ENCODE results near the gene ANKS1B.
A peak's percentile ranks its signal among the peaks of the same experiment; 100 is the strongest.

ANKS1B gene

DNA sequence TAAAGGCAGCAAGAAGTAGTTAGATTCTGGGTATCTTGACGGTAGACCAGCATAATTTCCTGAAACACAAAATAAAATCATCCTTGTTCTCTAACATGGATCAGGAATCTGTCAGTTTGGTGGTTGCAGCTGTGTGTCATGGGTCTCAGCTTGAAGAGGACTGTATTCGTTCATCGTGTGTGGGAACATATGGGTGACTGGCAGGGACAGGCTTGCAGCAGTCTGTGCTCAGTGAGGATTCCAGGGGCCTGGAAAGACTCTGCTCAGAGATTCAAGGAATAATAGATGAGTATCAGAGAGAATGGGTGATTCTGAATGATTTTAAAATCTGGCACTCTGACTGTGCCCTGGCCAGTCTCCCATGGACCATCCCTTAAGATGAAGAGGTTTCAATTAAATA is 918.0 kb downstream of the ANKS1B start:
- TF ChIP-seq CTCF (IDR thresholded peaks at IDR 0.05; ENCODE audit: low read depth, low read length, missing control alignments) = no peak
- Histone ChIP-seq H3K27me3 (replicated peaks) (no peaks in the 10 kb centered on the region), H3K36me3 (replicated peaks) (no peaks in the 10 kb centered on the region), H3K4me3 (ENCODE audit: low read depth, low read length) (no peak overlapping the region), H3K27ac (no peak overlapping the region)
- in situ Hi-C loops (cut with HindIII; ENCODE audit: low pct_ligation_motif_present, low sequenced_read_pairs) = no loop called here
- DNase-seq = no peak

DNA sequence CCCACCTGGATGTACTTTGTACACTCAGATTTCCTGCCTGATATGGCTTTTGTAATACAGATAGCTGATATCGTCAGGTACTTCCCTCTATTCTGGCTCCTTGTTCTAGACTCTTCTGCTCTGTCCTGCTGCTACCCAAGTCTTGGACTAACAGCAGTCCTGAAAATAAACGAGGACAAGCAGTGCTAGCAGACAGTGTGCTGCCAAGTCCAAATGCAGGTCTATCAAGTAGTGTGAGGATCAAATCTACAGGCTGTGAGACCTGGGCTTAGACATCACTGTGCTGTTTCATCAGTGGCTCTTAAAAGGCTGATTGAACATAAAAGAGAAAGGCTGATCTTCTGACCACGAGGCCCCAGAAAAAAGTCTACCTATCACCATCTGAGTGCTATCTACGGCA is 921.6 kb downstream of the ANKS1B start:
- Histone ChIP-seq H3K4me3 (ENCODE audit: low read depth, low read length) (no peak overlapping the region), H3K36me3 (replicated peaks) (no peaks in the 10 kb centered on the region), H3K27me3 (replicated peaks) (no peaks in the 10 kb centered on the region), H3K27ac (no peak overlapping the region)
- DNase-seq = no peak
- in situ Hi-C loops (cut with HindIII; ENCODE audit: low pct_ligation_motif_present, low sequenced_read_pairs) = no loop called here
- no peak for TF ChIP-seq CTCF (IDR thresholded peaks at IDR 0.05; ENCODE audit: low read depth, low read length, missing control alignments)

- in situ Hi-C loops (cut with HindIII; ENCODE audit: low pct_ligation_motif_present, low sequenced_read_pairs) = no loop called here
- Histone ChIP-seq H3K27me3 (replicated peaks) (no peaks in the 10 kb centered on the region), H3K36me3 (replicated peaks) (no peaks in the 10 kb centered on the region), H3K4me3 (ENCODE audit: low read depth, low read length) (no peak overlapping the region), H3K27ac (no peak overlapping the region)
- DNase-seq = peak; percentile 18
- TF ChIP-seq CTCF (IDR thresholded peaks at IDR 0.05; ENCODE audit: low read depth, low read length, missing control alignments) = no peak
These were observed 924.8 kb downstream of the ANKS1B start for GRCh38 chr12:99059824-99060511.

DNA sequence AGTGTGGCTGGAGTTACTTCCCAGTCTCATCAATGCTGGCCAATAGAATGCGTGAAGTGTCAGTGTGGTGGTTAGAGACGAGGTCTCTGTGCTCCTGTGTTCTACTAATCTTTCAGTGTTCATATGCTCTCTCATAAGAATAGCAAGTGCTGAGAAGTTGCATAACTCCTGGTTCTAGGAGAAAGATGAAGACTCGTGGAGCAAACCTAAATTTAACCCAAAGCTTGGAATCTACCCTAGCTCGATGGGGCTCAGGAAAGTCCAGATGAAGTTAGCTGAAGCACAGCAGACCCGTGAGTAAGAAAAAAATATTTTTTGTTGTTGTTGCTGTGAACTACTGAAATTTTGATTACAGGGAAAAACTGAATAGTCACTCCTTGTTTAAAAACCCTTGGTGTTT is 927.1 kb downstream of the ANKS1B start:
- in situ Hi-C loops (cut with HindIII; ENCODE audit: low pct_ligation_motif_present, low sequenced_read_pairs) = no loop called here
- TF ChIP-seq CTCF (IDR thresholded peaks at IDR 0.05; ENCODE audit: low read depth, low read length, missing control alignments) = no peak
- Histone ChIP-seq H3K27ac (no peak overlapping the region), H3K36me3 (replicated peaks) (no peaks in the 10 kb centered on the region), H3K27me3 (replicated peaks) (no peaks in the 10 kb centered on the region), H3K4me3 (ENCODE audit: low read depth, low read length) (no peak overlapping the region)
- no peak for DNase-seq

DNA sequence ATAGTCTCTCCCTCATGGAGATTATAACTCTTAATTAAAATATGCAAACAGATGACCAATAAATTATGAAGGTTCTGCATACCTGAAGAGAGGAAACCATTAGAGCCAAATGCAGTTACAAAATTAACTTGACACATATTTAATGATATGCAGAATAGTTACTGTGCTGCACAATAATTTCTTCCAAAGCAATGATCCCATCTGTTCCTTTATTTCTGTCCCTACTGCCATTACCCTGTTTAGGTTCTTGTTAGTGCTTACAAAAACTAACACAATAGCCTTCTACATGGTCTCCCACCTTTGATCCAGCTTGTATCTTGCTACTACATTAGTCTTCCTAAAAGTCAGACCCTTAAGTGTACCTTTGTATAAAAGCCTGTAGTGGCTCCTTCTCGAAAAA is 928.5 kb downstream of the ANKS1B start:
- in situ Hi-C loops (cut with HindIII; ENCODE audit: low pct_ligation_motif_present, low sequenced_read_pairs) = no loop called here
- no peak for DNase-seq
- TF ChIP-seq CTCF (IDR thresholded peaks at IDR 0.05; ENCODE audit: low read depth, low read length, missing control alignments) = no peak
- Histone ChIP-seq H3K27me3 (replicated peaks) (no peaks in the 10 kb centered on the region), H3K27ac (no peak overlapping the region), H3K36me3 (replicated peaks) (no peaks in the 10 kb centered on the region), H3K4me3 (ENCODE audit: low read depth, low read length) (no peak overlapping the region)

- in situ Hi-C loops (cut with HindIII; ENCODE audit: low pct_ligation_motif_present, low sequenced_read_pairs) = no loop called here
- no peaks in the 10 kb centered on the region for H3K27me3 ChIP-seq (replicated peaks)
- no peaks in the 10 kb centered on the region for H3K36me3 ChIP-seq (replicated peaks)
- TF ChIP-seq CTCF (IDR thresholded peaks at IDR 0.05; ENCODE audit: low read depth, low read length, missing control alignments) = no peak
- H3K4me3 ChIP-seq (ENCODE audit: low read depth, low read length) = no peak overlapping the region
- no peak overlapping the region for H3K27ac ChIP-seq
- DNase-seq = no peak
These were observed 929.4 kb downstream of the ANKS1B start for GRCh38 chr12:99055299-99055698.

All from brain microvascular endothelial cell (primary cell).